ENCODE results near the gene CACNA2D3.

GRCh38 chr3:54257125-54257720 is 134.9 kb downstream of the CACNA2D3 start:
- TF ChIP-seq CTCF (IDR thresholded peaks at IDR 0.05; ENCODE audit: poor library complexity) = no peak
- TF ChIP-seq EZH2phosphoT487 (IDR thresholded peaks at IDR 0.05; ENCODE audit: low read depth, severe bottlenecking, unreplicated experiment) = no peak
- TF ChIP-seq EZH2 (IDR thresholded peaks at IDR 0.05; ENCODE audit: borderline replicate concordance) = no peak

Data from hepatocyte (in vitro differentiated cells).